Measurements from ENCODE around the gene LIMS1. TPM values are rescaled to one million over a fixed set of nuclear protein-coding genes. Genes with fewer than 3 reads are reported as not detected.

LIMS1 gene
- total and polyA plus RNA-seq, 2 donors (not counting 3 experiments of a cell fraction or from before 2014, with no cell fraction given): 153 to 229 TPM

GRCh38 chr2:108628936-108629335 is 94.7 kb downstream of the LIMS1 start:
- Histone ChIP-seq H3K36me3 (ENCODE audit: control insufficient read depth in 2 of 2, extremely low read depth in 1 of 2, insufficient read depth in 2 of 2, low read length in 2 of 2) (no peaks in the 10 kb centered on the region), H3K4me2 (ENCODE audit: insufficient read depth, low read length) (no peak overlapping the region), H3K9me3 (replicated peaks; ENCODE audit: control insufficient read depth, insufficient read depth, low read length) (no peaks in the 10 kb centered on the region), H4K20me1 (replicated peaks; ENCODE audit: control insufficient read depth, extremely low read depth, insufficient read depth, low read length) (no peaks in the 10 kb centered on the region), H3K27me3 (ENCODE audit: control insufficient read depth in 2 of 2, insufficient read depth in 2 of 2, low read length in 2 of 2) (no peaks in the 10 kb centered on the region), H3K9me1 (replicated peaks; ENCODE audit: control insufficient read depth, extremely low read depth, insufficient read depth, low read length) (no peaks in the 10 kb centered on the region), H2AFZ (ENCODE audit: low read depth, low read length) (no peak overlapping the region), H3K9ac (replicated peaks; ENCODE audit: extremely low read depth, insufficient read depth, low read length) (no peak overlapping the region), H3K79me2 (ENCODE audit: control insufficient read depth, insufficient read depth, low read length) (peaks cover 44% of the 10 kb centered on the region), H3K27ac (ENCODE audit: insufficient read depth, low read depth, low read length) (no peak overlapping the region), H3K4me1 (ENCODE audit: control insufficient read depth, extremely low read depth, insufficient read depth, low read length) (peaks cover 13% of the 10 kb centered on the region), H3K4me3 (replicated peaks in 1 of 3; ENCODE audit: insufficient read depth in 1 of 3, low read depth in 1 of 3, low read length in 3 of 3) (no peak overlapping the region)
- BruUV-seq (replicated peaks): no TSS peak
- no peak for FAIRE-seq
- CTCF ChIA-PET: interaction anchor here (0.7 to 3.3 kb wide), 4 partner anchors 8 to 18 kb away, joined by 3 to 14 read pairs (median 12); no protein-coding TSS in a partner anchor
- intact Hi-C loops (cut with micrococcal nuclease): no loop called here
- no peak for DNase-seq (ENCODE audit: low read depth, low spot score)
- dilution Hi-C loops (cut with MboI; ENCODE audit: extremely low pct_ligation_motif_present, low sequenced_read_pairs): no loop called here
- POLR2A ChIA-PET: no interaction called here
- TF ChIP-seq FOS (IDR thresholded peaks at IDR 0.05; ENCODE audit: borderline replicate concordance, insufficient read depth, low read length) (no peak), CTCF (IDR thresholded peaks at IDR 0.05; ENCODE audit: extremely low read depth in 1 of 2, insufficient read depth in 1 of 2, low read depth in 1 of 2, low read length in 2 of 2) (no peak), MAX (IDR thresholded peaks at IDR 0.05; ENCODE audit: insufficient read depth, insufficient read length) (no peak), GATA2 (IDR thresholded peaks at IDR 0.05; ENCODE audit: insufficient read depth, insufficient read length, low read depth, low read length) (no peak), JUN (IDR thresholded peaks at IDR 0.05; ENCODE audit: borderline replicate concordance, insufficient read depth, insufficient read length, low read depth) (no peak), POLR2A (IDR thresholded peaks at IDR 0.05; ENCODE audit: low read depth, low read length) (no peak), EZH2 (IDR thresholded peaks at IDR 0.05; ENCODE audit: borderline replicate concordance, low read depth, low read length, severe bottlenecking) (no peak), MYC (IDR thresholded peaks at IDR 0.05; ENCODE audit: low read depth, low read length) (no peak), POLR2AphosphoS5 (IDR thresholded peaks at IDR 0.05; ENCODE audit: insufficient read depth, low read depth, low read length) (no peak)

All from endothelial cell of umbilical vein (primary cell).